Stimulated activated CD8-positive, alpha-beta memory T cell treated with anti-CD3 and anti-CD28 coated beads, Interleukin-7, amount 100 ng/mL, for 4 hours (primary cell): Measurements from ENCODE around the gene CLGN.

Source experiments
- DNase-seq, 2 donors: peaks; one replicate each; pipeline ENCODE4 v3.0.0-alpha.2; 2020; ENCODE audit warnings: low read depth in 2 of 2

CLGN gene

DNA sequence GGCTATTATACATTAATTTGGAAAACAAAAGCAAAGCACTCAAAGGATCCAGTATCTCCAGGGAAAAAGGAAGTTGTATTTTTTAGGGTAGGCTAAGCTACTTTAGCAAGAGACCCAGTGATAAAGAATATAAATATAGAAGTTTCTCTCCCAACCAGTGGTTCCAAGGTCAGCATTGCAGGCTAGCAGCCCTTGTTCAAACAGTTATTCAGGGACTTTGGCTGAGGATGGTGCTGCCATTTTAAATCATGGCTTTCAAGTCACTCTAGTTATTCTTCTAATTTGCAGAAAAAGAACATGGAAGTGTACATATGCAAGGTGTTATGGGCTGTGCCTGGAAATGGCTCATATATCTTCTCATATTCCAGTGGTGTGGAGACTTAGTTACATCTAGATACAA lies 44.7 kb downstream of the CLGN start:
- DNase-seq, result no peak

DNA sequence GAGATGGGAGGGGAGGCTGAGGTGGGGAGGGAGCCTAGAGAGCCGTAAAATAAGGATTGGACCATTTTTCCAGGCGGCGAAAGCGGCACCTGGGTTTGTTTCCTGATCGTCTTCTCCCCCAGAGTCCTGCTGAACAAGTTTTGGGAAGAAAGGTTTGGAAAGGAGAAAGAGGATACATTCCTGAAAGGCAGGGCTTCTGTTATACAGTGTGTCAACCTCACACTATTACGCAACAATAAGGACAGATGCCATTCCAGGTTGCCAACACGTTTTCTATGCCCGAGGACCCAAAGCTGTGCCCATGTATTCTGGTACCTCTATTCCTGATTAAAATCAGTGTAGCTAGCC lies 53.3 kb downstream of the CLGN start:
- DNase-seq, result no peak

DNA sequence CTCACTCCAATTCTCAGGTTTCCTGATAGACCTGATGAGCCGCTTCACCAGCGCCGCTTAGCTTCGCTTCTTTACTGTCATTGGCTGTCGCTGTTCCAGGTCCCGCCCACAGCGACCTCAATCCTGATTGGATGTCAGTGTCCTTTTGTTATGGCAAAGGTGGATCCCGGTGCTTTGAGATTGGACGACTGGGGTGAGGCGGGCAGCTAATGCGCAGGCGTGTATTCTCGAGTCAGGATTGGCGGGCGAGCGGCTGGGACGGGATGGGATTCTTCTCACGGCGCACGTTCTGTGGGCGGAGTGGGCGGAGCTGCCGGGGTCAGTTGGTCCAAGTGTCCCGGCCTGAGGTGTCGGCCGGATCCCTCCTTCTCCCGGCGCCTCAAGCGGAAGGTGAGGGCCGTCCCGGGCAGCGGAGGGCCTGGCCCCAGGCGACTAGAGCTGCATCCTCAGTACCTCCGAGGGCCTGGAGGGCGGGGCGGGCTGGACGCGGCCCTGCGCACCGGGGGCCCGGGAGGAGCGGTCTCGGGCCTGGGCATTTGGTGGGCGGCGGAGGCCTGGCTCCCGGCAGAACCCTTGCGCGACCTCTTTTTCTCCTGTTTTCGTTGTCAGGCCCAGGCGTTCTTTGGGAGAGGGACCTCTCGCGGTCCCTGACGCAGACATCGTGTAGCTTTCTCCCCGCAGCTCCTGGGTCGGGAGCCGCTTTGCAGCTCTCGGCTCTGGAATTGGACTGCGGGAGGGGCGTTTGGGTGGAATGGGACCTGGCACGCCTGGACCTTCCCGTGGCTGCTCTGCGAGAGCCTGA lies 53.9 kb downstream of the CLGN start, which contains the start of gene SCOC:
SCOC (plus strand) TSS at position 319 of the 802 bp plus-strand sequence. CDS start 5,525 bp downstream, outside the sequence.
- peak; percentile 94 to 97 for DNase-seq

DNA sequence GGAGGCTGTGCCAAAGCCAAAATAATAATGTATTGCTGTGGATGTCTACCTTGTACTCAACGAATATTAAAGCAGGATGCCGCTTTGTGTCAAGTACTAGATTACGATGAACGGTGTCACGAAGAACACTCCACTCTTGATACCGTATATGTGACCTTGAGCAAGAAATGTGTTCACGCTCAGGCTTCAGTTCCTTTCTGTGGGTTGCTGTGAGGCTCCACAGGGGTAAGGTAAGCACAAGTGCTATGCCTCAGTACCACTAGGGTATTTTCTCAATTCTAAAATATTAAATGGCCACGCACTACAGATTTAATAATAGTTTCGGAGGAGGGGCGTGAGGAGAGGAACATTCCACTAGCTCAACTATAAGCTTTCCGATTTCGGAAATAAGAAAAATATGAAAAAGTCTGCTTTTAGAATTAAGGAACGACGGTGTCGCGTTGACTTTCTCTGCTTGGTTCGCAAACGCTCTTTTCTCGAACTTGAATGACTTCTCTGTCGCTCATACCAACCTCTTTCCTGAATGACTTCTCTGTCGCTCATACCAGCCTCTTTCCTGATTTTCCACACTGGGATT lies 54.6 kb downstream of the CLGN start:
- DNase-seq, result no peak

DNA sequence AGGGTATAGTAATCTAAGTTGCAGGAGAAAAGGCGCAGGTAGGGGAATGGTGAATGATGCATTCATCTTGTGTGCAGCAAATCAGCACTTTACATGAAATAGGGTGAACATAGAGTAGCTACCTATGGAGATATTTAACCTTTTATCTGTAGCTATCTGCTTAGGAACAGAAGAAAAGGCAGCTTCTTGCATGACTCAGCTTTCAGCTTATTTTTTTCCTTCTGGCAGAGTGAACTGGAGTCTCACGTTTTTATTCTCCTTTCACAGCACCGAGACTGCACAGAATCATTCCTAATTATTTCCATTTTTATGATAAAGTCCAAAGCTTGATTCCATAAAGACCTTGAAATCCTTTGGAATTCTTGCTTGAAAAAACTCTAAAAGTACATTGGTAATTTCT lies 58.8 kb downstream of the CLGN start:
- DNase-seq, result no peak

DNA sequence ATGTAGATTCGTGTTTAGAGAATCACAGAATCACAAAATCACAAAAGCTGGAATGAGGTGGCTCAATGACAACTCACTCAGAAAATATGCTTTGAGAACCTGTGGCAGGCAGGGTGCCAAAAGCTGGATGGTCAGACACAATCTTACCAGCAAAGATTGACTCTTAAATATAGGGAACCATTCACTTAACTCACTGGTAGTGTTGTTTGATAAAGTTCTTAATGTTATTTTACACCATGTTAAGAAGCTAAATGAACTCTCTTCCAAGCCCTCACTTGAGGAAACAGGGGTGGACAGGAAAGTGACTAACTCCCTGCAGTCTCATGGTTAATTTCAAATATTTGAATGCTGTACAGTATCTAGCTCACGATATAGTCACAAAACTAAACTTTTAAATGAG lies 59.7 kb downstream of the CLGN start:
- DNase-seq, result no peak

DNA sequence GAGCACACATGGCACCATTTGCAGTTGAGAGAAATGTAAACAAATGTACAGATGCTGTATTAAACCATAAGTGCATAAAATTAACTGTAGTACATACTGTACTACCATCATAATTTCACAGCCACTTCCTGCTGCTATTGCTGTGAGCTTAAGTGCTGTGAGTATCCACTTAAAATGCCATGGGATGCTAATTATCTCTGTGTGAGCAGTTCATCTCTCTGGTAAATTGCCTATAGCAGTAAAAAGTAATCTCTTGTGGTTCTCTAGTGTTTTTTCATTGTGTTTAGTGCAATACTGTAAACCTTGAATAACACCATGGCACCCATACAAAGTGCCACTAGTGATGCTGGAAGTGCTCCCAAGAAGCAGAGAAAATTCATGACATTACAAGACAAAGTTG lies 63.9 kb downstream of the CLGN start:
- DNase-seq, result no peak

DNA sequence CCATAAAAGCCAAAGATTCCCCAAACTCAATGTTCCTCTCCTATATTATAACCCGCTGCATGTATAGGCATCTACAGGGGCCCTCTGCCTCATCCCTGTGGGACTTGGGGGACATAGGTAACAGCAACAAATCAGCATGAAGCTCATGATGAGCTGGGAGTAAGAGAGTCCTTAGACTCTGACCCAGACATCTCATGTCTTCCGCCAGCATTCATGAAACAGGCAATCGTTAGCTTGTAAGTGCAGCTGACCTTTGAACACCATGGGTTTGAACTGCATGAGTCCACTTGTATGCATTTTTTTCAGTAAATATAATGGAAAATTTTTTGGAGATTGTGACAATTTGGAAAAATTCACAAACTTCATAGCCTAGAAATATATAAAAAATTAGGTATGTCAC lies 64.4 kb downstream of the CLGN start:
- no peak for DNase-seq

DNA sequence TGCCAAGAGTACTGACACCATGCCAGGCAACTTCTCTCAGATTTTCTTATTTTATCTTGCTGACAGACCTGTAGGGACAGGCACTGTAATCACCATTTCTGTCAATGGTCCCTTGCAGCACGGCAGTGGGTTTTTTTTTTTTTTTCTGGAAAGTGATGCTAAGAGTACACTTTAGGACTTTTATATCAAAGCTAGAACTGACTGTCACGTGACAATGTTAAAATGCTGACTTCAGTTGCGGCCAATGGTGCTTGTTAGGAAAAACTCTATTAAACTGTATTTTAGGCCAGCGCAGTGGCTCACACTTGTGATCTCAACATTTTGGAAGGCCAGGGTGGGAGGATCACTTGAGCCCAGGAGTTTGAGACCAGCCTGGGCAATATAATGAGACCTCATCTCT lies 66.3 kb downstream of the CLGN start:
- DNase-seq, result no peak

DNA sequence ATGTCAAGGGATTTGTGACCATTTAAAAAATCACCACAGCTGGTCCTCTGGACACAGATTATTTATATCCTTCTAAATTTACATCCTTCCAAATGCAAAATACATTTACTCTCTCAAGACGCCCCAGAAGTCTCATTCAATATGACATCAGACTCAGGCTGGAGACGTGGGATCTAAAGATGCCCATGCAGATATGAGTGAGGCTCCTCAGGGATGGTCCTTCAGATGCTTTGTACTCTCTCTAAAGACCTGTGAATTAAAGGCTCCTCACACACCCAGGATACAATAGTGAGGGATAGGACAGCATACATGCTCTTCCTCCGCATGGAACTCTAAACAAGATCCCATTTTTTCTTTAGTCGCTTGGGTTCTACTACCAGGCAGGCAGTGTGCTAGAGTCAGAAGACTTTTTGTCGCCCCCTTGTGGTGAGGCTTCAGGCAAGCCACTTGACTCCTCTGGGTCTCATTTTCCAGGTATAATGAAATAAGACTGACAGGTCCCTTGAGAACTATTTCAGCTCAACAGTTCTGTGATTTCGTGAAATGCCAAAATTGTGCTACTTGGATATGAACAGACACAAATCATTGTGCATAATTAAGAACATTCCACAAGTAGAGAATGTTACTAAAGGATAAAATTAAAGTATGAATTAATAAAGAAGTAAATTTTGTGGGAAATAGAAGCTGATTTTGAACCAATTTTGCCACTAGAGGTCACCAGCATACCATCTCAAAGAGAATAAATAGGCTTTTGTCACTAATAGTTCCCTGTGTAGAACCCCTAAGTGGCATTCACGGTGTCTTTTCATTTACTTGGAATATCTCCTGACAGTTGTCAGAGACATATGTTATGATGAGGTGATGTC lies 67.7 kb downstream of the CLGN start:
- DNase-seq, result peak; percentile 50 to 64

DNA sequence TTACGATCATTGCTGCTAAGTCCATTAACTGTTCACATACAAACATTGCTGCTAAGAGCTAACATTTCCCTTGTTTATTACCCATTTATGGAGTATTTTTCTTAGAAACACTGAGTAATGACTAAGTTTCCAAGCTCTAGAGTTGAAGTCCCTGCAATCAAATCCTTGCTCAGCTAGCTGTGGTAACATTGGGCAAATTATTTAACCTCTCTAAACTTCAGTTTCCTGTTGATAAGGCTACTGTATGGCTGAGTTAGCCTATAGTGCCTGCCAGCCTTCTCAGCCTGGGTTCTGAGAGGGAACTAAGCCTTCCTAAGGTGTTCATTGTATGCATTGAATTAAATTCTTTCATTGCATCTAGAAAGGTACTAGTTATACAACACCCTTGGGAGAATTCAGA lies 69.2 kb downstream of the CLGN start:
- no peak for DNase-seq

DNA sequence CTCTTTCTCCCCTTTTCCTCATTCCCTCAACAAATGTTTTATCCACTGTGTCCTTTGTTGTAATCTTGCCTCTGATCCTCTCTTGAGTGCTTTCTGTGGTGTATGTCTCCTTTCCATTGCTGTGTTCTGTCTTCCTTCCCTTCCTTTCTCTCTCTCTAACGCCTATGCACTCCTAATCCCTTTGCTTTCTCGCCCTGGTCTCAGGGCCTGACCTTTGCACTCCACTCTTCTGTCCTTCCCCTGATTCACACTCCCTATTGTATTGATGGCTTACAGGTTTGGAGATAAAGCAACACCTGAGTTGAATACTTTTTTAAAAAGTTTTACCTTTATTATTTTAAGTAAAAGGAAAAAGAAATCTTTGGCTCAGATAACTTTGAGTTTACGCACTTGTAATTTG lies 69.6 kb downstream of the CLGN start:
- DNase-seq, result no peak

DNA sequence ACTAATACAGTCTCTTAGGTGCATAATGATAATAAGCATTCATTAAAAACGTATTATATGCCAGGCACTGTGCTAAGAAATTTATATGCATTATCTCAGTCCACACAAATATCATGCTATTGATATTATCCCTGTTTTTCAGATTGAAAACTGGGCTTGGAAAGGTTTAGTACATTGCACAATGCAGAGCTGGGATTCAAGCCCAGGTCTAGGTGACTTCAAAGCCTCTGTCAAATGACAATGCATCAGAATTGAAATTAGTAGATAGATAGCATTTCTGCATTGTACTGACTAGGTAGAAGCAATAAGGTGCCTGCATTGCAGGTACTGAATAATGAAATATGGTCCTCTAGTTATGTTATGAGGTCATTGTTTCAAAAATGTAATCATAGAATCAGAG lies 72.2 kb downstream of the CLGN start:
- DNase-seq, result no peak

DNA sequence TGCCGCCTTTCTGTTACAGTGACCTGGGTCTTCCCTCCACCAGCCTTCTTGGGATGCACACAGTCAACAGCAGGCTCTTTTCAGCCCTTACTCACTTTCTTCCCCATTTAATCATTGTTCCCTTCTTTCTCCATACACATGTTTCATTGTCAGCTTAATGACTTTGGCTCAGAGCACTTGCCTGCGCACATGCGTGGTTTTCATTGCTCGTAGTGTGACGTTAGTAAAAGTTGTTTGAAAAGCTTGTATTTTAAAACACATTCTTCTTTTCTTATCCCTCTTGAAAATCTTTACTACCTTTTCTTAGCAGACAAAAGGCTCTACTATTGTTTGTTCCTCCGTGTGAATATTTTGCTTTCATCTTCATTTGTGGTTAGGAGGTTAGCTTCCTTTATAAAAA lies 73.7 kb downstream of the CLGN start:
- DNase-seq, result no peak

DNA sequence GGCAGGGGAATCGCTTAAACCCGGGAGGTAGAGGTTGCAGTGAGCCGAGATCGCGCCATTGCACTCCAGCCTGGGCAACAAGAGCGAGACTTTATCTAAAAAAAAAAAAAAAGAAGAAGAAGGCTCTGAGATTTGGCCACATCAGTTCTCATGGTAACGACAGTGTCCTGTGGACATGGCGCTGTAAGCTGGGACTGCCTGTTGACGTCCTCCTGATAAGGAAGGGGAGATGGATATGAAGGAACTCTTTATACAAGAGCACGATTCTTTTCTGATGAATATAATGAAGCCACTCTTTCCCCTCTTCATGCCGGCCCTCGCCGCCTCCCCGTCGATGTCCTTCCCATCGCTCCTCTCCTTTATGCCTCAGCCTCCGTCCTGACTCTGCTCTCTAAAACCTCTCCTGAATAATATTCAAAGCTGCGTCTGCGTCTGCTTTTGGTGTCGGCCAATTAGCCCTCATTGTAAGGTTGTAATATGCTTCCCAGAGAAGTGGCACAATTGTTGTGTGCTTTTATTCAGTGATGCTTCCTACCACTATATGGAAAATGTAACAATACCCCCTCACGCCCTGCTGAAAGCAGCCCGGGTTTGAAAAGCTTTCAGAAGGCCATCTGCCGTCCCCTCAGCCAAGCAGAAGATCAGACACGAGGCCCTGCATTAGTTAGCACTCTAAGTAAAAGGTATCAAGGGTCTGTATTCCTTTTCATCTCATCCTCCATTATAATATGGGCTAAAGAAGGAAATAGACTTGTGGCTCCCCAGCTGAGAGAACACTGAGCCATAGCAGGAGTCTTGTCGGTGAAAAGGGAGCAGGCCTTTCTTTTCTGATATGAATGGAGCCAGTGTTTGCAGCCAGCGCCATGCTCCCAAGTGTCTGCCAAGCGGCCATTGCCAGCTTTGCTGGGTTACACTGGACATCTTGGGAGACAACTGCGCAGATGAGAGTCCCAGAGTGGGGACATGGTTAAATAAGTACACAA lies 76.1 kb downstream of the CLGN start:
- no peak for DNase-seq

DNA sequence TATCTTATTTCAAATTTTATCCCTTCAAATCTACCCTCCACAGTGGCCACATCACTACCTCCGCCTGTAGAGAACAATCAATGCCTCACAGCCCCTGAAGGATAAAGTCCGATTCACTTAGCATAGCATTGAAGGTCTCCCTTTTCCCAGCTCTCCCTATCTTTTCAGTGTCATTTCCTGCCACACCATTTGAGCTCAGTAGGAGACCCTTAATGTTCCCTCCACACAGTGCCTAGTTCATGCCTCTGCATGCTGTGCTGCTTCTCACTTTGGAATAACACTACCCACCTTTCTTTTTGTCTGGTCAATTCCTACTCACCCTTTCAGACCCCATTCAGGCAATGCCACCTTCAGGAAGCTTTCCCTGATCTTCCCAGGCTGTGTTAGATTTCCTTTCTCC lies 77.6 kb downstream of the CLGN start:
- DNase-seq, result no peak

DNA sequence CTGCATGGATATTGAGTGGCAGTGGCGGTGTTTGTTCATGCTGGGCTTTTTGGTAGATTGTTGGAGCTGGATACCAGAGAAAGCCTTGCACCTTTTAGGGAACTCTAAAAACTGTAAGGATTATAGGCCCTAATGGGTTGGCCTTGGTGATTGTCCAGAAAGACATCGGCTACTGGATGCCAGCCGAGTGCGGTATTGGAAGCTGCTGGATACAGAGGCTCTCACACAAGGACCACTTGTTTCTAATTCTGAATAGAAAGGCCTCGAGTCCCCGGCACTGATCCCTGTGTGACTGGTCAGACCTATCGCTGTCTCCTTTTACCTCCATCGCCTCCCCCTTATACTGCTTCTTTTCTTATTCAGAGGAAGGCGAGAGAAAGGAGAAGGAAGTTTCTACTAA lies 81.3 kb downstream of the CLGN start:
- DNase-seq, result no peak

DNA sequence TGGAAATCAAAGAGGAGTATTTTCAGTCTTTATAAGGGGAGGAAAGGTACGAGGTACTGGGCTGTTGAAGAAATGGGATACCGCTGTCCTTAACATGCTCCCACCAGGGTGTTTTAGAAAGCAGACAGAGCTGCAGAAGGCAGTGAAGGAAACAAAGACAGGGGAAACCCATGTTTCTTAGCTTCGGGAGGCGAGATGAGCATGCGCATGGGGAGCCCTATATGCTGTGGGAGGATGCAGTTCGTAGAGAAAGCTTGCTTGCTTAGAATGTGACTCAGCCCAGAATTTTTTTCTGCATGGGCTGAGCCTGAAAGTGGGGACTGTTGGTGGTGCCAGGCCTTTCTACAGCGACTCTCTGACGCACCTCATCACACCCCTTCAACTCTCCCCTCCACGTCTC lies 82.8 kb downstream of the CLGN start:
- DNase-seq, result no peak

DNA sequence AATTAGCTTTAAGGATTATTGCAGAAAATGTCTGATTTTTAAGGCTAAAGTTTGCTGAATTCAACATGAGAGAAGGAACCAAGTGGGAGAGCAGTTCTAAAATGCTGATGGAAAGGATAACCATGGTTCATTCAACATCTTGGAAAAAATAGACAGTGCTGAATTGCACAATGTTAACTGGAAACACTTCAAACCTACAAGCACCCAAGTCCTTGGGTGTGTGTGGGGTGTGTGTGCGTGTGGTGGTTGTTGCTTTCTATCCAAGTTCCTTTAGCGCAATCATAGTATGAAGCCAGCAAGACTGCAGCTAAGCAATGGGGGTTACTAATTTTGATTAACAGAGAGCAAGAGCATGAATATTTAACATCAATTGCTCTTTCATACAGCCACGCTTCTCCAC lies 83.3 kb downstream of the CLGN start:
- DNase-seq, result no peak

DNA sequence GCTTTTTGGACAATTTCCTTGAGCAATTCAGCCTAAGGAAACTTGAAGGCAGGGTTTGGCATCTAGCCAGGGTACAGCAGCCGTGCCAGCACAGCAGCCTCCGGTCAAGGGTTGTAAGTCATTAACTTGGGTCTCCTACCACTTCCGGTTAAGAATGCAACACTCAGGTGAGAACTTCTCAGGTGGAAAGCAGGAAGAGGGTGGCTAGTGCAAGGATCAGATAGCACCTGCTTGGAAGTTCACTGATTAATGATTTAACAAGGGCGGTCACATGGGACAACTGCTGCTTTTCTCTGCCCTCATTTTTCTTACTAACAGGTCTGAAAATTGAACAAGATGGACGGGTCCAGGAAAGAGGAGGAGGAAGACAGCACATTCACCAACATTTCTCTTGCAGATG lies 84.1 kb downstream of the CLGN start:
- no peak for DNase-seq

DNA sequence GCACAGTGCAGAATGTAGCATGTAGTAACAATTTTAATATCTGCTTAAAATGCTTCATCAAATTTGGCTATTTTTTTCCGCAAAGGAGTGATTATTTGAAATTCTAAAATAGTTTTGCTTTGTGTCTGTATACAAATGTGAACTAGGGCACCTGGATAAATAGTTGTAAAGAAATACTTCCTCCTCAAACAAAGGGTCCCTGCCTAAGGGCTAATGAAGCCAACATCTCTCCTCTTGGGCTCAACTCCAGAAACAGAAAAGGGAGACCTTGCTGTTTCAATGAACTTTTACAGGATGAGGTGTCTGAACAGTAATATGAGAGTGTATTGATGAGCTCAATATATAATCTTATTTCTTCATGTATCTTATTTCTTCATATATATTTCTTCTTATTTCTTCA lies 84.8 kb downstream of the CLGN start:
- DNase-seq, result no peak
